Endothelial cell of umbilical vein (primary cell): ENCODE data around the gene FHIP1B. TPM values are rescaled to one million over a fixed set of nuclear protein-coding genes. Genes with fewer than 3 reads are reported as not detected.
"Not testable (repeated sequence)": the region's sequence is repeated elsewhere in the genome, so short reads cannot be mapped to it uniquely, and the experiment has no call there.

Experiments
- BruUV-seq: library from RNA; stranded (reverse); fragments of 400-500 nt; replicated peaks from 2 replicates; lab custom pipeline; 2021; lab: Mats Ljungman, UMichigan
- CTCF ChIA-PET: fragments of 300-600, 350-600 bp; sonication (Branson Sonifier 250); formaldehyde crosslinking; loops from one replicate; lab custom pipeline; 2021; ENCODE audit warnings: antibody characterized with exemption, inconsistent platforms; lab: Charles Lee
- POLR2A ChIA-PET: fragments of 300-600, 350-600 bp; sonication (Branson Sonifier 250); formaldehyde crosslinking; loops from one replicate; lab custom pipeline; 2021; ENCODE audit warnings: antibody characterized with exemption, inconsistent platforms; lab: Charles Lee
- DNase-seq: peaks from one replicate; pipeline ENCODE4 v3.0.0-alpha.2; 2011; ENCODE audit warnings: low read depth, low spot score
- FAIRE-seq: peaks from 2 replicates; lab custom pipeline; 2011; peaks lifted over from hg19 to GRCh38; lab: Jason Lieb, UNC
- H2AFZ ChIP-seq: 2 replicates; pipeline ENCODE4 v1.6.0; 2012; ENCODE audit warnings: low read depth, low read length, control low read depth, inconsistent platforms
- H3K27ac ChIP-seq: 2 replicates; pipeline ENCODE4 v1.5.1; 2011; ENCODE audit warnings: low read depth, mild to moderate bottlenecking, control low read depth, low read length, moderate library complexity; ENCODE audit not compliant: insufficient read depth
- H3K27me3 ChIP-seq, 2 experiments: 2 replicates each; pipeline versions ENCODE4 v1.6.0 to v1.6.1; 2011; ENCODE audit warnings: low read length in 2 of 2, mixed read lengths in 1 of 2; ENCODE audit not compliant: control insufficient read depth in 2 of 2, insufficient read depth in 2 of 2
- H3K36me3 ChIP-seq, 2 experiments: 2 replicates in 1 of 2; 3 replicates in 1 of 2; pipeline ENCODE4 v1.5.1; 2011; ENCODE audit warnings: low read length in 2 of 2, mild to moderate bottlenecking in 1 of 2, moderate library complexity in 1 of 2; ENCODE audit not compliant: control insufficient read depth in 2 of 2, insufficient read depth in 2 of 2; ENCODE audit errors: extremely low read depth in 1 of 2
- H3K4me1 ChIP-seq: 3 replicates; pipeline ENCODE4 v1.5.1; 2011; ENCODE audit warnings: mild to moderate bottlenecking, low read length; ENCODE audit not compliant: control insufficient read depth, insufficient read depth; ENCODE audit errors: extremely low read depth
- H3K4me2 ChIP-seq: 2 replicates; pipeline ENCODE4 v1.6.1; 2011; ENCODE audit warnings: low read length, control low read depth, mixed read lengths; ENCODE audit not compliant: insufficient read depth
- H3K4me3 ChIP-seq, 3 experiments: fragments of 200-600 bp in 1 of 3; sonication (generic), shearing (Covaris generic) in 1 of 3; replicated peaks in 1 of 3; 2 replicates each; pipeline ENCODE4 v1.5.1; 2011 to 2016; ENCODE audit warnings: control low read depth in 3 of 3, low read length in 3 of 3, mild to moderate bottlenecking in 2 of 3, inconsistent platforms in 1 of 3, low read depth in 1 of 3, moderate library complexity in 1 of 3; ENCODE audit not compliant: insufficient read depth in 1 of 3
- H3K79me2 ChIP-seq: 2 replicates; pipeline ENCODE4 v1.6.0; 2012; ENCODE audit warnings: low read length, inconsistent platforms; ENCODE audit not compliant: control insufficient read depth, insufficient read depth
- H3K9ac ChIP-seq: replicated peaks from 2 replicates; pipeline ENCODE3; 2011; ENCODE audit warnings: low read length, control low read depth; ENCODE audit not compliant: insufficient read depth; ENCODE audit errors: extremely low read depth
- H3K9me1 ChIP-seq: replicated peaks from 3 replicates; pipeline ENCODE4 v1.6.0; 2011; ENCODE audit warnings: mild to moderate bottlenecking, low read length; ENCODE audit not compliant: control insufficient read depth, insufficient read depth; ENCODE audit errors: extremely low read depth
- H3K9me3 ChIP-seq: replicated peaks from 2 replicates; pipeline ENCODE4 v1.5.1; 2012; ENCODE audit warnings: low read length, inconsistent platforms; ENCODE audit not compliant: control insufficient read depth, insufficient read depth
- H4K20me1 ChIP-seq: replicated peaks from 2 replicates; pipeline ENCODE3; 2011; ENCODE audit warnings: mild to moderate bottlenecking, low read length; ENCODE audit not compliant: control insufficient read depth, insufficient read depth; ENCODE audit errors: extremely low read depth
- FOS ChIP-seq: IDR thresholded peaks from 2 replicates; pipeline ENCODE4 v1.6.1; 2011; ENCODE audit warnings: mild to moderate bottlenecking, low read length, moderate library complexity, borderline replicate concordance; ENCODE audit not compliant: insufficient read depth
- GATA2 ChIP-seq: IDR thresholded peaks from 2 replicates; pipeline ENCODE4 v1.7.0; 2011; ENCODE audit warnings: low read depth, mild to moderate bottlenecking, moderate library complexity, mixed read lengths, low read length; ENCODE audit not compliant: insufficient read length, insufficient read depth
- JUN ChIP-seq: IDR thresholded peaks from 2 replicates; pipeline ENCODE4 v1.6.1; 2011; ENCODE audit warnings: borderline replicate concordance, low read depth; ENCODE audit not compliant: insufficient read length, insufficient read depth
- POLR2A ChIP-seq: IDR thresholded peaks from 2 replicates; pipeline ENCODE4 v1.6.1; 2012; ENCODE audit warnings: low read depth, mild to moderate bottlenecking, control low read depth, low read length
- POLR2AphosphoS5 ChIP-seq: IDR thresholded peaks from 2 replicates; pipeline ENCODE4 v1.6.1; 2012; ENCODE audit warnings: low read depth, mild to moderate bottlenecking, control low read depth, low read length, moderate library complexity; ENCODE audit not compliant: insufficient read depth
- dilution Hi-C: fragments of 300-500 bp; cut with MboI; formaldehyde crosslinking; loops from one replicate; pipeline ENCODE4 v1.15.0; 2019; ENCODE audit warnings: low sequenced_read_pairs; ENCODE audit not compliant: extremely low pct_ligation_motif_present
- intact Hi-C: fragments of 100-400 bp; cut with micrococcal nuclease; formaldehyde crosslinking; loops from one replicate; pipeline ENCODE4 v1.10.0; 2022
- polyA plus RNA-seq, 4 experiments: library from polyadenylated mRNA; depleted of rRNA in 3 of 4; stranded (reverse) in 3 of 4; unstranded in 1 of 4; fragments of >200 nt; gene quantifications; 2 replicates each; pipeline versions ENCODE4 v1.2.1 to v1.2.3, GENCODE V29; 2011 to 2012; ENCODE audit warnings: missing spikeins in 1 of 4
- total RNA-seq: library from RNA; stranded (reverse); gene quantifications from 2 replicates; pipeline ENCODE4 v1.2.3, GENCODE V29; 2021
- TF ChIP-seq, protein P1 (sequence below): IDR thresholded peaks from 2 replicates; pipeline ENCODE4 v1.6.1; 2011; ENCODE audit not compliant: insufficient read depth, insufficient read length

FHIP1B gene
- total and polyA plus RNA-seq, 2 donors (not counting 3 experiments of a cell fraction or from before 2014, with no cell fraction given), result 21.3 to 50.1 TPM

DNA sequence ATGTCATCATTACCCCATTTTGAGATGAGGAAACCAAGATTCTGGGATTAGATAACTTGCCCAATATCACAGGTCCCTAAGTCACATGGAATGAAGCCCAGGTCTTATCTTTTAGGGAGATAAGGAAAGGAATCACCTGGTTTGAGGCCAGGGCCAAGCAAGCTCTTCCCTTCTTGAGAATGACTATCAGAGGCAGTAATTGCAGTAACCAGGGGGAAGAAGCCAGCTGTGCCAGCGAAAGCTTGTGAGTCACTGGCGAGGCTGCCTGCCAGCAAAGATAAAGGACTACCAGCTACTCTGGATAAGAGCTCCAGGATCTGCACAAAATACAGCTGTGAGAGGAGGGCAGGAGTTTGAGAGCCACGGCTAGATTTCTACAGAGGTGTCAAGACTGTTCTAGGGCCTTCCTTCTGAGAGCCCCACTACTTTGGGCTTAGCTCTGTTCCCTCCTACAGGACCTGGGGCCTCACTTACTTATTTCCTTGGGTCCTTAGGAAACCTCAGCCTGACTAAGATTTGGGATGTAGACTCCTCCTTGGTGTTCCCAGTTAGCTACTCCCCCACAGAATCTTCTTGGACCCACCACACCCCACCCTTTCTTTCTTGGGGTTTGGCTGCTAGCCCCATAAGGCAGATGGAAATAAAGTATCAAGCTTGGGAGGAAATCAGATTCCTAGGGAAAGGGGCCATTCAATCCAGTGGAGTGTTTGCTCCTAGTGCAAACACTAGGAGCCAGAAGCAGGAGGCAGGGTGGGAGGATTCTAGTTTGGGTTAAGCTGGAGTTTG is 15.5 kb upstream of the FHIP1B start:
- CTCF ChIA-PET, result interaction anchor here (0.6 to 7.7 kb wide), 18 partner anchors 8 to 258 kb away, joined by 3 to 167 read pairs (median 6); partner anchors contain the start of genes CNGA4 and FHIP1B
- Histone ChIP-seq H3K4me1 (peaks cover 5% of the 10 kb centered on the region), H3K9me1 (no peaks in the 10 kb centered on the region), H3K4me3 (no peak overlapping the region), H3K27ac (no peak overlapping the region), H3K9ac (no peak overlapping the region), H3K27me3 (peaks cover 12 to 25% of the 10 kb centered on the region in 2 experiments), H2AFZ (no peak overlapping the region), H3K9me3 (no peaks in the 10 kb centered on the region), H3K36me3 (no peaks in the 10 kb centered on the region), H3K79me2 (no peaks in the 10 kb centered on the region), H4K20me1 (no peaks in the 10 kb centered on the region), H3K4me2 (no peak overlapping the region)
- FAIRE-seq, result peak; percentile 73
- POLR2A ChIA-PET, result no interaction called here
- BruUV-seq, result no TSS peak
- intact Hi-C loops (loop anchor here (1.0 to 2.0 kb wide), 2 partner anchors 15 to 49 kb away; no protein-coding TSS in a partner anchor), dilution Hi-C loops (no loop called here)
- peak; percentile 83 for DNase-seq
- no peak for TF ChIP-seq POLR2A
- TF ChIP-seq, protein P1, sequence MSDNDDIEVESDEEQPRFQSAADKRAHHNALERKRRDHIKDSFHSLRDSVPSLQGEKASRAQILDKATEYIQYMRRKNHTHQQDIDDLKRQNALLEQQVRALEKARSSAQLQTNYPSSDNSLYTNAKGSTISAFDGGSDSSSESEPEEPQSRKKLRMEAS, result no peak
- TF ChIP-seq JUN, result peak; percentile 32
- peak; percentile 85 for TF ChIP-seq GATA2
- peak; percentile 29 for TF ChIP-seq POLR2AphosphoS5
- TF ChIP-seq FOS, result peak; percentile 74

DNA sequence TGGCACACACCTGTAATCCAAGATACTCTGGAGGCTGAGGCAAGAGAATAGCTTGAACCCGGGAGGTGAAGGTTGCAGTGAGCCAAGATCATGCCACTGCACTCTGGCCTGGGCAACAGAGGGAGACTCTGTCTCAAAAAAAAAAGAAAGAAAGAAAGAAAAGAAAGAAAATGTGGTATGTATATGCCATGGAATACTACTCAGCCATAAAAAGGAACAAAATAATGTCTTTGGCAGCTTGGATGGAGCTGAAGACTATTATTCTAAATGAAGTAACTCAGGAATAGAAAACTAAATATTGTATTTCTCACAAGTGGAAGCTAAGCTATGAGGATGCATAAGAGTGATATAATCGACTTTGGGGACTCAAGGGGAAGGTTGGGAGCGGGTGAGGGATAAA is 14.5 kb upstream of the FHIP1B start:
- intact Hi-C loops, result loop anchor here (1.0 kb wide), 1 partner anchor 14 kb away; no protein-coding TSS in a partner anchor
- H3K27ac ChIP-seq, H3K4me3 ChIP-seq, H2AFZ ChIP-seq, H4K20me1 ChIP-seq, dilution Hi-C loops, H3K4me2 ChIP-seq, POLR2A ChIA-PET, DNase-seq, H3K79me2 ChIP-seq, FAIRE-seq, BruUV-seq, H3K9me1 ChIP-seq, H3K4me1 ChIP-seq, H3K9ac ChIP-seq, H3K9me3 ChIP-seq, H3K36me3 ChIP-seq: not testable (repeated sequence)
- CTCF ChIA-PET, result interaction anchor here (1.5 to 7.7 kb wide), 5 partner anchors 13 to 112 kb away, joined by 4 to 167 read pairs (median 40); partner anchors contain the start of gene FHIP1B
- peaks cover 5 to 20% of the 10 kb centered on the region in 2 experiments for H3K27me3 ChIP-seq
